SK-N-DZ (cell line): ENCODE measurements around the gene LRRC74A.
A peak's percentile ranks its signal among the peaks of the same experiment; 100 is the strongest.

ENCODE experiments used
- DNase-seq: peaks from one replicate; pipeline ENCODE4 v3.0.0-alpha.2; 2015; ENCODE audit warnings: low spot score

LRRC74A gene

GRCh38 chr14:76846331-76847047, 20.3 kb downstream of the LRRC74A start:
- no peak for DNase-seq

GRCh38 chr14:76848879-76849278, 22.7 kb downstream of the LRRC74A start:
- DNase-seq, result no peak

DNA sequence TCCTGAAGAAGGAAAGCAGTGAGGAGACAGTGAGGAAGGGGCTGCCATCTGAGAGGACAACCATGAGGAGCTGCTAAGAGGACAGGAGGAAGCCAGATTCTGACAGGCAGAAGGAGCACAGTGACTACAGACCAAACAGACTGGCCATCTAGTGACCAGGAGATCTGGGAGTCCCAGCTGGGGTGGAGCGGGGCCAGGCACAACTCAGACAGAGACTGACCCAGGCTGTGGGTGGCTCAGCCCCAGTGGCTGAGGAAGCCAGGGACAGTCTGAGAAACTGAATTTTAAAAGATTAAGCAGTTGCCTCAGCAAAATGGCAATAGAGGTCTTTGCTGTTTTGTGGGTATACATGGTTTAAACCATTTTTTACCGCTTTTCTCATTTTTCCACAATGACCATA, 28.9 kb downstream of the LRRC74A start:
- DNase-seq, result no peak

GRCh38 chr14:76856769-76857168, 30.6 kb downstream of the LRRC74A start:
- no peak for DNase-seq

GRCh38 chr14:76861574-76862255, 35.5 kb downstream of the LRRC74A start:
- DNase-seq, result no peak

DNA sequence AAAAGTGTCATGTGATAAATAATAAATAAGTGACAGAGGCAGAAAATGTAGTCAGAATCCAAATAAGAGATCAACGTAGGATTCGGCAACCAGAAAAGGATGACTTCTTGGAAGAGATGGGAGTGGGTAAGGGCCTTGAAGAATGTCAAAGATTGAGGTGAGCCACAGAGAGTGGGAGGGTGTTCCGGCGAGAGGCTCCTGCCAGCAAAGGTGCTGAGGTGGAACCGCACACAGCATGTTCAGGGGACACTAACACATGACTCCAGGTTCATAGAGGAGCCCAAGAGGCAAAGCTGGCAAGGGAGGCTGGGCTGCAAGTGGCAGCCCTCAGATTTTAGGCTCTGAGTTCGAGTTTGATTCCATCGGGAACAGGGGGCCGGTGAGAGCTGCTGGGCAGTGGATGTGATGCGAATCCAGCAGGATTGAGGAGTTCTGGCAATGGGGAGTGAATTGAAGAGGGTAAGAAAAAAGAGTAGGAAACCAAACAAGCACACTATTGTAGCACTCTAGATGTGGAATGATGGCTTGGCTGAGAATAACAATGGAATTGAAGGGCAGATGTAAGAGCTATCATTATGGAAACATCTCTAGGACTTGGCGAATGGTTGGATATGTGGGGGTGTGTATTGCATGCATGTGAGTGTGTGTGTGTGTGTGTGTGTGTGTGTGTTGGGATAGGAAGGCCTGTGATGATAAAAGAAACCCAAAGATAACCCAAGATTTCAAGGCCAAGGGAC, 36.5 kb downstream of the LRRC74A start:
- no peak for DNase-seq

GRCh38 chr14:76863724-76864407, 37.7 kb downstream of the LRRC74A start:
- no peak for DNase-seq

GRCh38 chr14:76866456-76866855, 40.2 kb downstream of the LRRC74A start:
- no peak for DNase-seq

DNA sequence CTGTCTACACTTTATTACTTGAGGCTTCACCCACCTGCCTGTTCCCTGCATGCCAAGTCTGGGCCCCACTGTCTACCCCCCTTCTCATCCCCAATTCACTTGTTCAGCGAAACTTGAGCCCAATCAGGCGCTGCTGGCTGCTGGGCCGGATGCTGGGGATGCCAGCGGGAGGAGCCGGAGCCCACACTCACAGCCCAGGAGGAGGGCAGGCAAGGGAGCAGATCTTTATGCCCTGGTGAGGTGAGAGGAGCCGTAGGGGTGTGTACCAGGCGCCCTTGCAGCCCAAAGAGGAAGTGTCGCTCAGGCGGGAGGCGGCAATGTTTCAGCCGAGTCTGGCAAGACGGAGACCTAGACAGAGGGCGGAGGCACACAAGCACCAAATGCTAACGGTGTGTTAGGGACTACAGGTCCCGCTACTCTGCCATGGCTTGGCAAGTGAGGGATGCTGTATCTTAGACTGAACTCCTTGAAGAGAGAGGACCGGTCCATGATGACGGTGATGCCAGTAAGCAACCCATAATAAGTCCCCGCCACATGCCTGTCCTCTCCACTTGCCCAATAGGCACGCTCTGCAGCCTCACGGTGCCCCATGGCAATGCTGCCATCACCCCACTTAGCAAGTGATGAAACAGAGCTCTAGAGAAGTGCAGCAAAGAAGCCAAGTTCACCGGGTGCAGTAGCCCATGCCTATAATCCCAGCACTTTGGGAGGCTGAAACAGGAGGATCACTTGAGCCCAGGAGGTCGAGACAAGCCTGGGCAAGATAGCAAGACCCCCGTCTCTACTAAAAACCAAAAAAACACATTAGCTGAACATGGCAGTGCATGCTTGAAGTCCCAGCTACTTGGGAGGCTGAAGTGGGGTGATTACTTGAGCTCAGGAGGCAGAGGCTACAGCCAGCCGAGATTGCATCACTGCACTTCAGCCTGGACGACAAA, 41.6 kb downstream of the LRRC74A start:
- DNase-seq, result no peak

- no peak for DNase-seq
Measured at GRCh38 chr14:76868454-76869170, 42.4 kb downstream of the LRRC74A start.

GRCh38 chr14:76870166-76870565, 44.0 kb downstream of the LRRC74A start:
- DNase-seq, result peak; percentile 49

DNA sequence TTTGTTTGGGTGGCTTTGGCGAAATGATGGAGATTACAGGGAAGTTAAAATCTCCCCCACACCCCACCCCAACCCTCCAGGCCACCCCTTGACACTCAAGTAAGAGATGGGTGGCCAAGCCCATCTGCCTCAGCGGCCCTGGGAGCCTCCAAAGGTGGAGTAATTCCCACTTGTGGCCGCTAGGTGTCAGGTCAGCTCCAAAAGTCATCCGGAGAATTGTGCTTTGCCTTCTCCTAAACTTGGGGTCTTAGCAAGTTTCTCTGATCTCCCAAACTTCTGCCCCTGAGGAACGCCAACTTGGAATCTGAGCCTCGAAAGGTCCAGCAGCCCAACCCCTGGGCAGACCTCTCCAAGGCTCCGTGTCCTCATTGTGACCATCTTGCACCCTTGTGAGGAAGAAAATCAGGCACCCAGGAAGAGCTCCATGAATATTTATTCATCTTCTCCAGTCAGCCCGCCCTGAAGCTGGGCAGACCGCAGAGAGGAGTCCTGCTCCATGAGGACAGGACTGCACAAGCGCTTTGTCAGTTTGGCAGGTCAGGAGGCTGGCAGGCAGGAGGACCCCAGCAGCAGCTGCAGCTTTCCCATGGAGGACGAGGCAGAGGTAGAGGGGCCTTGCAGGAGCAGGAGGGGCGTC, 46.7 kb downstream of the LRRC74A start:
- peak; percentile 49 for DNase-seq

- DNase-seq, result no peak
Measured at GRCh38 chr14:76874734-76875133, 48.5 kb downstream of the LRRC74A start.

GRCh38 chr14:76876076-76876475, 49.9 kb downstream of the LRRC74A start:
- peak; percentile 75 for DNase-seq

- no peak for DNase-seq
Measured at GRCh38 chr14:76877871-76878270, 51.7 kb downstream of the LRRC74A start.

GRCh38 chr14:76880449-76880848, 54.2 kb downstream of the LRRC74A start:
- DNase-seq, result no peak

- DNase-seq, result no peak
Measured at GRCh38 chr14:76881348-76881747, 55.1 kb downstream of the LRRC74A start.

DNA sequence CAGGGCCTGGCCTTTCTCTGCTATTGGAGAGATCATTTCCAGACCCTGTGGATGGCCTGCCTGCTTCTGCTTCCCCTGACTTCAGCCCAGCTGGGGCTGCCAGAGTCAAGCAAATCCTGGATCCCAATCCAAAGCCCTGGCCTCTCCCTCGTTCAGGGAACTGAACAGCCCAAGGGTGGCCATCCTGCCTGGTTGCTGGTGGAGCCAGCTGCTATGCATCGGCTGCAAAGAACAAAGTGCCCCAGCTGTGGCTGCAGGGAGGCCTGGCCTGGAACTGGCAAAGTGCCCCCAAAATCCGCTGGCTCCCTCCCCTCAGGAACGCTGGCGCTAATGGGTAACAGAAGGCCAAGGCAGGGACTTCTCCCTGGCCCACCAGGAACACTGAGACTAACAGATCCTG, 56.4 kb downstream of the LRRC74A start:
- DNase-seq, result no peak

DNA sequence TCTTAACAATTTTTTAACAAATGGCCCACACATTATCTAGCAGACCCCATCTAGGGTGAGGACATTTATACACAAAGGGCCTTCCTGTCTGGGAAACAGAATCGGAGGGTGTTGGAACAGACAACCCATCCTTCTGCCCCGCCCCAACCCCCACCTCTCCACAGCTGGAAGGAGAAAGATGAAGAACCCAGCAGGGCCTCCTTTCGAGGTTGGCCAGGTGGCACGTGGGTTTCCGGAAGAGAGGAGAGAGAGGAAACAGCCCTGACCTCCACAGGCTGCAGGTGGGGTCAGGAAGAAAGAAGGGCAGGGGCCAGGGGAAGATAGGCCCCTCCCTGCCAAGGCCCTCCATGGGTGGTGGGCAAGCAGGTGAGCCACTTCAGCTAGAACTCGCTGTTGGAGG, 57.2 kb downstream of the LRRC74A start:
- no peak for DNase-seq

DNA sequence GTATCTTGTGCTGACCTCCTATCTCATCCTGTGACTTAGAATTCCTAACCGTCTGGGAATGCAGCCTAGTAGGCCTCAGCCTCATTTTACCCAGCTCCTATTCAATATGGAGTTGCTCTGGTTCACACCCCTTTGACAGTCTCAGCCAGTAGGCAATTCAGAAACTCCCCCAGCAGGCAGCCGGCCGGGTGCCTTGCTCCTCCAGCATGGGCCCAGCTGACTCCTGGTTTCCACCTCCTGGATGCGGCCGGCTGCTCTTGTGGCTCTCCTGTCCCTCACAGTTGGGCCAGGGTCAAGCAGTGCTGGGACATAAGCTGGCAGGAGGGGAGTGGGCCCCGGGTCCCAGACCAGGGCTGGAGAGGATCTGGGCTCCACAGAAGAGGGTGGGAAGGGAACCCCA, 58.2 kb downstream of the LRRC74A start:
- no peak for DNase-seq
